Measurements from ENCODE around the gene WWOX. TPM values are rescaled to one million over a fixed set of nuclear protein-coding genes. Genes with fewer than 3 reads are reported as not detected.

Gene WWOX
- total RNA-seq, 2 experiments from 2014 or later: 19.1 to 23.7 TPM

GRCh38 chr16:78851266-78851665, 751.8 kb downstream of the WWOX start:
- ATAC-seq: no peak
- no peak for TF ChIP-seq CTCF (IDR thresholded peaks at IDR 0.05)
- Mint-ChIP-seq H3K27me3 (no peaks in the 10 kb centered on the region), H3K4me1 (ENCODE audit: low read depth) (no peaks in the 10 kb centered on the region), H3K4me3 (no peak overlapping the region), H3K27ac (no peak overlapping the region), H3K9me3 (peaks cover 4% of the 10 kb centered on the region), H3K36me3 (ENCODE audit: low read depth) (no peaks in the 10 kb centered on the region)
- intact Hi-C loops (cut with micrococcal nuclease): no loop called here
- POLR2A ChIA-PET: interaction anchor here (1.2 kb wide), 1 partner anchor 21 kb away, joined by 3 read pairs; no protein-coding TSS in a partner anchor
- no peak for DNase-seq
- CTCF ChIA-PET: no interaction called here

GRCh38 chr16:78852081-78852635, 752.7 kb downstream of the WWOX start:
- CTCF ChIA-PET: no interaction called here

GRCh38 chr16:78862022-78862421, 762.6 kb downstream of the WWOX start:
- Mint-ChIP-seq H3K9me3 (no peaks in the 10 kb centered on the region), H3K27me3 (no peaks in the 10 kb centered on the region), H3K27ac (no peak overlapping the region), H3K36me3 (ENCODE audit: low read depth) (no peaks in the 10 kb centered on the region), H3K4me3 (no peak overlapping the region), H3K4me1 (ENCODE audit: low read depth) (no peaks in the 10 kb centered on the region)
- intact Hi-C loops (cut with micrococcal nuclease): no loop called here
- ATAC-seq (no peak), DNase-seq (no peak)
- CTCF ChIA-PET: no interaction called here
- POLR2A ChIA-PET: no interaction called here
- no peak for TF ChIP-seq CTCF (IDR thresholded peaks at IDR 0.05)

More at GRCh38 chr16:78852081-78852635, 752.7 kb downstream of the WWOX start:
- POLR2A ChIA-PET: no interaction called here
- Mint-ChIP-seq H3K9me3 (peaks cover 4% of the 10 kb centered on the region), H3K4me3 (no peak overlapping the region), H3K27me3 (no peaks in the 10 kb centered on the region), H3K27ac (no peak overlapping the region), H3K36me3 (ENCODE audit: low read depth) (no peaks in the 10 kb centered on the region), H3K4me1 (ENCODE audit: low read depth) (no peaks in the 10 kb centered on the region)
- TF ChIP-seq CTCF (IDR thresholded peaks at IDR 0.05): no peak
- intact Hi-C loops (cut with micrococcal nuclease): no loop called here
- ATAC-seq (no peak), DNase-seq (no peak)

GRCh38 chr16:78866521-78866920, 767.1 kb downstream of the WWOX start:
- POLR2A ChIA-PET: no interaction called here
- Mint-ChIP-seq H3K4me1 (ENCODE audit: low read depth) (no peaks in the 10 kb centered on the region), H3K4me3 (no peak overlapping the region), H3K9me3 (no peaks in the 10 kb centered on the region), H3K27ac (no peak overlapping the region), H3K36me3 (ENCODE audit: low read depth) (no peaks in the 10 kb centered on the region), H3K27me3 (no peaks in the 10 kb centered on the region)
- CTCF ChIA-PET: no interaction called here
- no peak for DNase-seq
- intact Hi-C loops (cut with micrococcal nuclease): no loop called here
- no peak for TF ChIP-seq CTCF (IDR thresholded peaks at IDR 0.05)
- ATAC-seq: no peak

- Mint-ChIP-seq H3K27me3 (no peaks in the 10 kb centered on the region), H3K36me3 (ENCODE audit: low read depth) (no peaks in the 10 kb centered on the region), H3K4me3 (no peak overlapping the region), H3K27ac (no peak overlapping the region), H3K4me1 (ENCODE audit: low read depth) (no peaks in the 10 kb centered on the region), H3K9me3 (no peaks in the 10 kb centered on the region)
- TF ChIP-seq CTCF (IDR thresholded peaks at IDR 0.05): no peak
- intact Hi-C loops (cut with micrococcal nuclease): no loop called here
- DNase-seq (no peak), ATAC-seq (no peak)
- CTCF ChIA-PET: no interaction called here
- POLR2A ChIA-PET: no interaction called here
Measured at GRCh38 chr16:78869492-78869891, 770.0 kb downstream of the WWOX start.

All from activated CD8-positive, alpha-beta T cell treated with anti-CD3 and anti-CD28 coated beads for 36 hours (primary cell).